ENCODE results near the gene SLC8A1.

Gene SLC8A1

GRCh38 chr2:40300391-40300790 is 151.5 kb downstream of the SLC8A1 start:
- DNase-seq = no peak

GRCh38 chr2:40299781-40300180 is 152.1 kb downstream of the SLC8A1 start:
- no peak for DNase-seq

GRCh38 chr2:40299173-40299572 is 152.7 kb downstream of the SLC8A1 start:
- DNase-seq = no peak

DNA sequence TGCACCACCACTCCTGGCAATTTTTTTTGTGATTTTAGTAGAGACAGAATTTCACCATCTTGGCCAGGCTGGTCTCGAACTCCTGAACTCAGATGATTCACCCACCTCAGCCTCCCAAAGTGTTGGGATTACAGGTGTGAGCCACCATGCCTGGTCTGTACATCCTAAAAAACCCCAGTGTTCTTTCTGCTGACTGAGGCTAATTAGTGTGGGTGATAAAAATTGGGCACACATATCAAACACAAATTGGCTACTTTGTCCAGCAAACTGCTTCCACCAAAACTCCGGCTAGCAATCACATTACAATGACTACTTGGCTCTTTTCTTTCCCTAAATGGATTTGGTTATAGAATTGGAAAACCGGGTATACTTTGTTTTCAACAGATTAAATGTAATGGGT is 153.9 kb downstream of the SLC8A1 start:
- no peak for DNase-seq

GRCh38 chr2:40292291-40292690 is 159.6 kb downstream of the SLC8A1 start:
- DNase-seq = no peak

DNA sequence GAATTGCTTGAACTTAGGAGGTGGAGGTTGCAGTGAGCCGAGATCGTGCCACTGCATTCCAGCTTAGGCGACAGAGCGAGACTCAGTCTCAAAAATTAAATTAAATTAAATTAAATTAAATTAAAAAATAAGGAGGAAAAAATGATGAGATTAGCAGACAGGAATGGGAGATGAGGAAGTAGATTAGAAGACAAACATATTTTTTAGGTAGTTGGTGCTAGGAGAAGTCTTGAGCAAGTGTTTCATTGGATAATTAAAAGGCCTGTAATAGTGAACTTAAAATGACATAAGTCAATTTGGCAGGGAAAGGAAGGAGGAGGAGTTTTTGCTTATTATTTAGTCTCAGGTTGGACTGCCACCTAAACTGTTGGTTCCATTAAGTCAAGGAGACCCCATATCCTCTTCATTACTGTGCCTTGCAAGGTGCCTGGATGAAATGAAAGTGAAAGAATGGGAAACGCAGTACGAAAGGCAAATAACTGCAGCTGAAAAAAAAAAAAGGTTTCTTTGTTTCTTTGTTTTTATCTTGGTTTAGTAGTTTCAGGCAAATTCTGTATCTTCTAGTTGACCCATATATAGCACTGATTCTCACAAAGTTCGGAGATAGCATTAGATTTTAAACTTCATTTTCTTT is 162.0 kb downstream of the SLC8A1 start:
- no peak for DNase-seq

DNA sequence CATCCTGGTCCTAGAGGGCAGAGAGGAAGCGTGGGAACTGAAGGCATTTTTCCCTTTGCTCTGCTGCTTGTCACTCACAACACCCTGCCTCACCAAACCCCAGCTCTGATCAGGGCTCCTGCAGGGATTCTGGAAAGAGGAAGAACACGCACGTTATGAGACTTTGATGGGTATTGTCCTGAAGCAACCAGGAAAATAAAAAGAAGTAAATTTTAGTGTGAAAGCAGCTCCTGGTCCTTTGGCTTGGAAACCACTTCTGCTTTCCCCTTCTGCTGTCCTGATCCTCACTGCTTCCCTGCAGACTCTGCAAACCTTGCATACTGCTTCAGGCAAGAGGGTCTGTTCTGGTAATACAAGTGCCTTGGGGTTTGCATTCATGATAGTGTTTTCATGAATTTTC is 164.1 kb downstream of the SLC8A1 start:
- DNase-seq = no peak

DNA sequence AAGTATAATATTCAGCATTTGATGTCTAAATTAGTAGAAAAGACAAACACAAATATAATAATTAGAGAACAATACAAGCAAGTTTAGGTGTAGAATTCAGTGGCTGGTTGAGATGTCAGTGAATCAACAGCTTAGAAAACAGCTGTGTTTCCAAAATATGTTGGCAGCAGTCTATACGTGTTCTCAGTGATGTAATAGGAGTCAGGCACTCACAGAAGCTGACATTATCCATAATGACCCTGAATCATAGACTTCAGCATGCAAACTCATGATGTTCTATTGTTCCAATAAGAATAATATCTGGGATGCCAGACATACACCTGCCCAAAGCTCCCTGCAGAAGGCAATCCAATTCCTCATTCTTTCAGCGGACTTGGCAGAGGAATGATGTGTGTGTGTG is 164.7 kb downstream of the SLC8A1 start:
- DNase-seq = no peak

- DNase-seq = no peak
Observed at GRCh38 chr2:40286721-40287120, 165.2 kb downstream of the SLC8A1 start.

GRCh38 chr2:40285391-40285790 is 166.5 kb downstream of the SLC8A1 start:
- no peak for DNase-seq

DNA sequence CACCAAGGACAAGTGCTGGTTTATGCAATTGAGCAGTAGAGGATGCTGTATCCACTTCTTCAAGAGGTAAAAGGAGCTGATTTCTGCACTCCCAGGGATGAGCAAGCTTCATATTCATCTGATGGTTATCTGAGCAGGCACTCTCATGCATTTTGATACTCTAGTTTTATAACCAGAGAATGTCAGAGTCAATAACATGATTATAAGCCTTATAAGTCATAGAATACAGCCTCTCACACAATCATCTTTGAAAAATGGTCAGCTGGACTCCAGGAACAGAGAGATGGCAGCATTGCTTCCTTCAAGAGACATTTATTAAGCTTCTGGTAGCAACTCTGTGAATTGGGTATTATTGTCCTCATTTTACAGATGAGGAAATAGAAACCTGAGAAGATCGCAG is 167.1 kb downstream of the SLC8A1 start:
- DNase-seq = no peak

DNA sequence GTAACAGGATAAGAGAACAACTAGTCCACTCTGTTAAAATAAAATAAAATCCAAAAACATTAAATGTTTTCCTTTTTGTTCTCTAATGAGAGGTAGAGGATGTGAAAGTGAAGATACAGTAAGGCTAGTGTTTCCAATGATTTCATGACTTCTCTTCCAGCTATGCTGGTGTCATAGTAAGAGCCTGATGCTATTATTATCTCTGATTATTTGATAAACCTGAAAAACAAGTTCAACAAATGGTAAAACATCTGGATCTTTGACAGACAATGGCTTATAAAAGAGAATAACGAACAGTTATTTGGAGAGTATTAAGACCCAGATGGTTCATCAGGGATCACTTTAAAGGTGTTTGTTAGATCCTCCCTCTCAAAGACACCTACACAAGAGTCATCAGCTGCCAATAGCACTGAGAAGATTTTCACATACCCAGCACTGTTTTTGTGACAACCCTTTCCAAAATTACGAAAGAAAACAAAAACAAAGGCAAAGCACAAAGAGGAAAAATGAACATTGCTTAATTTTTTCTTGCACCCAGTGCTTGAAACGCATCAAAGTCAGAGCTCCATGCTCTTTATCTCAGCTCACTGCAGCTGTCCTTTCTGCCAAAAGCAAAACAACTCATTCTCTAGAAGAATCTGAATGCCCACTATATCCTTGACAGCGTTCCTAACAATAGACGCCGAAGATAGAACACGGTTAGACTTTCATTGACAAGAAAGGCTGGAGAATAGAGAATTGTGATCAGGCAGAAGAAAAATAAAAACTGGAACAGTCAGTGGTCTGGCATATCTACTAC is 168.6 kb downstream of the SLC8A1 start:
- no peak for DNase-seq

DNA sequence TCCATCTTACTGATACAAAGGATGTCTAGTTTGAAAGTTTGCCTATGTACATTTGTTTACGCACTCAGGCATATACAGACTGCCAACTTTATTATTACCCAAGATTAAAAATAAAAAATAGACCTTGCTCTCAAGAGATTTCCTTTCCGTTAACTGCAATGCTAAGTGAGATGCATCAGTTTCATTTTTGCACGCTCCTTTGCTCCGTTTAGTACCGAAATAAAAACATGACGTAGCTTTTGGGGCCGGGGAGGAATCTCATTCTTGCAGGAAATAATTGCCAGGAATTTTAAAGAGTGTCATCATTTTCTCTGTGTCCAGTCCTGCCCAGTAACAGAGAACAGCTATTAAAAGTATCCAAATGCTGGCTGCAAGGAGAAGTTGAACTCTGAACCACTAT is 169.5 kb downstream of the SLC8A1 start:
- DNase-seq = no peak

GRCh38 chr2:40281021-40281940 is 170.6 kb downstream of the SLC8A1 start:
- no peak for DNase-seq

DNA sequence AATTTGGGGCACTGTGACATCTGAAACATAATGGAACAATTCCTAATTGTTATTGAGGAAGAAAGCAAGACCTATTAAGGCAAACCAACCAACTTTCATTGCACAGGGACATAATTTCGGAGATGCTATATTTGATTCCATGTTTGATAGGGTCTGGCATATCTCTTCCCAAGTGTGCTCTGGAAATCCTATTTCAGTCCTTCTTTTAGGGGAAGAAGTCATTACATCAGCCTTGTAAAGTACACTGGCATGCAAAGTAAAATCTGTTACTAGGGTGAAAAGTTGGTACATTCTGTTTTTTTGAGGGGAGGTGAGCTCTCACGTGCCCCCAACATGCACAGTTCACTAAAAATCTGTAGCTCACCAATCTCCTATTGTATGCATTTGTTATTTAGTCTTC is 172.4 kb downstream of the SLC8A1 start:
- no peak for DNase-seq

- DNase-seq = no peak
Observed at GRCh38 chr2:40279001-40279400, 172.9 kb downstream of the SLC8A1 start.

DNA sequence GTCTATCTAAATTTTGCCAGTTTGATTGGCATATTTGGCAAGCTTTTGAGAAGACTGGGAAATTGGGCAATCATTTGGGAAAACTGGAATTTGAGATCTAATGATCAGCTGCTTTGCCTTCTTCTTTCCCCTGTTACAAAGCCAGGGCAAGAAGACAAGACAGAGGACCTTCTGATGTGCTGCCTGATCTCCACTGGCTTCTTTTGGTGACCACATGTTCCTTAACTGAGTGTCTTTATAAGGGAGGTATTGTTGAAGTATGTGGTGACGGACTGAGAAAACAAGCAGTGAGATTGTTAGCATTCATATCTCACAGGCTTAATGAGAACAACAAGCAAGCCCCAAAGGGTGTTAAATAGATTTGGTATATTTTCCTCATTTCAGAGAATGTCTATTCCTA is 175.8 kb downstream of the SLC8A1 start:
- no peak for DNase-seq

- DNase-seq = no peak
Observed at GRCh38 chr2:40274270-40274669, 177.6 kb downstream of the SLC8A1 start.

DNA sequence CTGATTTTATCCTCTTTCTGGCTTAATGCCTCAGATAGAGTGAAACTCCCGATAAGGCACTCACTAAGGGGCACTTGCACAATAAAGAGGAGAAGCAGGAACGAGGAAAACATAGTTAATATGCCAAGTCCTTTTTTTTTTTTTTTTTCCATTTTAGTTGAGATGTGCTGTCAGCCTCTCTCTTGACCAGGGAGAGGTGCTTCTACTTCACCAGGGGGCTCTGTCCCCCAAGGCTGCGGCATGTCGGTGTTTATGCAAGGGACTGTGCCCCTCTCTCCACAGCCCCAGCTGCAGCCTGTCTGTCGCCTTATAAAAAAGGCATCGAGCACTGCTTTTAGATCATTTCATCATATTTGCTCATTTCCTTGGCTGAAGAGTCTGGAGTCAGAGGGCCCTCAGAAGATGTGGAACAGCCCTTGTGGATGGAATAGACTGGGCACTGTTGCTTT is 178.1 kb downstream of the SLC8A1 start:
- no peak for DNase-seq

- DNase-seq = no peak
Observed at GRCh38 chr2:40271094-40271493, 180.8 kb downstream of the SLC8A1 start.

- no peak for DNase-seq
Observed at GRCh38 chr2:40270372-40270771, 181.5 kb downstream of the SLC8A1 start.

DNA sequence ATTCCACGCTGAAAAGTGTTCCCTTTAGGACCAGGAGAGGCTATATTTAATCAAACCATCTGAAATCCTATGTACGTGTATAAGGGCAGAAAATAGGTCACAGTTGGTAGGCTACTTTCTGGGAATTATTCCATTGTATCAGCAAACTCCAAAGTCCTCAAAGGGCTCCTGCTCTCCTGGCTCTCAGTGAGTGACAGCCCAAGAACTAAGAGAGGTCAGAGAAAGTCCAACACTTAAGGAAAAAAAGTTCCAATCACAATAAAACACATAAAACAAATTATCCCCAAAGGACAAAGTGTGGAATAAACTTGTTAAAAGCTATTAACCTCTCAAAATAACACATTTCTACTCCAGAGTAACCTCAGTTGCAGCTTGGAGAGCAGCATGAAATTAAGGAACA is 183.3 kb downstream of the SLC8A1 start:
- no peak for DNase-seq

DNA sequence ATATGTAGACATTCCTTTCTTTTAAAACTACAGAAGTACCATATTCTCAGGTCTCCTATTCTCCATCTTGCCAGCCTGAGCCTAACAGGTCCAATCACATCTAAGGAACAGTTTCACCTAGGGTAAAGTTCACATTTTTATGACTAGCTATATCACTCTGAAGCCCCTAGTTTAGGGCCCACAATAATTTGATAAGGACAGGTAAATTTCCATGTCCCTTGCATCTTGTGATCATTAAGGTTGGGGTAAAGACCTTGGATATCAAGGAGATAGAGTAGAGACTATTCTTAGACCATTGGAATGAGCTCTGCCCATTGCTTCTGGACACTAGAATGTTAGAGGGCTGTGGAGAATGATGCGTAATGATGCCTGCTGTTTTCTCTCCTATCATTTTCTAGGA is 185.7 kb downstream of the SLC8A1 start:
- no peak for DNase-seq

- no peak for DNase-seq
Observed at GRCh38 chr2:40265602-40266001, 186.3 kb downstream of the SLC8A1 start.

Data from CD4-positive, alpha-beta T cell treated with Interleukin-4 for 4 hours (primary cell).